ENCODE measurements around the gene ZNF544.
"Not testable (repeated sequence)": the region's sequence is repeated elsewhere in the genome, so short reads cannot be mapped to it uniquely, and the experiment has no call there.

ZNF544 gene

GRCh38 chr19:58258259-58258658, 29.5 kb downstream of the ZNF544 start:
- not testable (repeated sequence) for DNase-seq

DNA sequence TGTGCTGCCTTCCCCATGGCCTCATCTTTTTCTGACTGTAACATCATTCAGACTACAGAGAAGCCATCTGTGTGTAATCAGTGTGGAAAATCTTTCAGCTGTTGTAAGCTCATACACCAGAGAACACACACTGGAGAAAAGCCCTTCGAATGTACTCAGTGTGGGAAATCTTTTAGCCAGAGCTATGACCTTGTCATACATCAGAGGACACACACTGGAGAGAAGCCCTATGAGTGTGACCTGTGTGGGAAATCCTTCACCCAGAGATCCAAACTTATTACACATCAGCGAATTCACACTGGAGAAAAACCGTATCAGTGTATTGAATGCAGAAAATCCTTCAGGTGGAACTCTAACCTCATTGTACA, 32.9 kb downstream of the ZNF544 start:
- DNase-seq, result no peak

DNA sequence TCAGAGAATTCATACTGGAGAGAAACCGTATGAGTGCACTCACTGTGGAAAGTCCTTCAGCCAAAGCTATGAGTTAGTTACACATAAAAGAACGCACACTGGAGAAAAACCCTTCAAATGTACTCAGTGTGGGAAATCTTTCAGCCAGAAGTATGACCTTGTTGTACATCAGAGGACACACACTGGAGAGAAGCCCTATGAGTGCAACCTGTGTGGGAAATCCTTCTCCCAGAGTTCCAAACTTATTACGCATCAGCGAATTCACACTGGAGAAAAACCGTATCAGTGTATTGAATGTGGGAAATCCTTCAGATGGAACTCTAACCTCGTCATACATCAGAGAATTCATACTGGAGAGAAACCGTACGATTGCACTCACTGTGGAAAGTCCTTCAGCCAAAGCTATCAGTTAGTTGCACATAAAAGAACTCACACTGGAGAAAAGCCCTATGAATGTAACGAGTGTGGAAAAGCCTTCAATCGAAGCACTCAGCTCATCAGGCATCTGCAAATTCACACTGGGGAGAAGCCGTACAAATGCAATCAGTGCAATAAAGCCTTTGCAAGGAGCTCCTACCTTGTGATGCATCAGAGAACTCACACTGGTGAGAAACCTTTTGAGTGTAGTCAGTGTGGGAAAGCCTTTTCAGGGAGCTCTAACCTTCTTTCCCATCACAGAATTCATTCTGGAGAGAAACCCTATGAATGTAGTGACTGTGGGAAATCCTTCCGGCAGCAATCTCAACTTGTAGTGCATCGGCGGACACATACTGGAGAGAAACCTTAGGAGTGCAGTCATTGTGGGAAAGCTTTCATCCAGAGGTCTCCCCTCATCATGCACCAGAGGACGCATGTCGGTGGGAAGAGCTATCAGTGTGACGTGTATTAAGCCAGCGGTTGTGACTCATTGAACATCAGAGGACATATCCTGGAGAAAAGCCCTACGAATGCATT, 33.5 kb downstream of the ZNF544 start:
- no peak for DNase-seq

DNA sequence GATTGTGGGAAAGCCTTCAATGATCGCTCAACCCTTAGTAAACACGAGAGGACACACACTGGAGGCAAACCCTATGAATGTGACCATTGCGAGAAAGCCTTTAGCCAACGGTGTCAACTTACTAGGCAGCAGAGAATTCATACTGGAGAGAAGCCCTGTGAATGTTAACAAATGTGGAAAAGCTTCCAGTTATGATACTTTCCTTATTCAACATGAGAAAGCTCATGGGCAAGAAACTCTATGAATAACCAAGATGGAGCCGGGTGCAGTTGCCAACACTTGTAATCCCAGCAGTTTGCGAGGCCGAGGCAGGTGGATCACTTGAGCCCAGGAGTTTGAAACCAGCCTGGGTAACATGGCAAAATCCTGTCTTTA, 34.2 kb downstream of the ZNF544 start:
- DNase-seq, result no peak

DNA sequence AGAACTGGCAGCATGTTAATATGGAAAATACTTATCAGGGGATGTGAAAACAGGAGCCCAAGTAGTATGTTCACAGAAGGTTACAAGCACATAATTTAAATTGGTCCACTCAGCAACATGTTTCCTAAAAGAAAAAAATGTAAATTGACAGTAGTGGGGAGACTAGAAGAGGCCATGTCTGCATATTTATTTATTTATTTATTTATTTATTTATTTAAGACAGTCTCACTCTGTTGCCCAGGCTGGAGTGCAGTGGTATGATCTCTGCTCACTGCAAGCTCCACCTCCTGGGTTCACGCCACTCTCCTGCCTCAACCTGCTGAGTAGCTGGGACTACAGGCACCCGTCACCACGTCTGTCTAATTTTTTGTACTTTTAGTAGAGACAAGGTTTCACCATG, 36.4 kb downstream of the ZNF544 start:
- DNase-seq, result no peak

DNA sequence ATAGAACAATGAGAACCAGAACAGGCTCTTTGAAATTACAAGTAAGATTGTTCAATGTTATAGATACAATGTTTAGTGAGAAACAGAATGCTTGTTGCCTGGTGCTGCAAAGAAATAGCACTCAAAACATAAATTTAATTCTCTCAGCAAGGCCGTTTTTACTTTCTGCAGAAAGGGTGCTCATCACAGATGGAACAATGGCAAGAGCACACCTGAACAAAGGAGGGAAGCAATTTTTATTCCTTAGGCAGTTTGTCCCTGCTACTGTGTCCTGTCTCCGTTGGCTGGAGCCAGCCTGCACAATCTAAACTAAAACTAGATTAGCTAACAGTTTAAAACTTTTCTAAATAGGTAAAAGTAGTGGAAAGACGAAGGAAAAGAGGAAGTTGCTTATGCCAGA, 39.6 kb downstream of the ZNF544 start:
- no peak for DNase-seq

DNA sequence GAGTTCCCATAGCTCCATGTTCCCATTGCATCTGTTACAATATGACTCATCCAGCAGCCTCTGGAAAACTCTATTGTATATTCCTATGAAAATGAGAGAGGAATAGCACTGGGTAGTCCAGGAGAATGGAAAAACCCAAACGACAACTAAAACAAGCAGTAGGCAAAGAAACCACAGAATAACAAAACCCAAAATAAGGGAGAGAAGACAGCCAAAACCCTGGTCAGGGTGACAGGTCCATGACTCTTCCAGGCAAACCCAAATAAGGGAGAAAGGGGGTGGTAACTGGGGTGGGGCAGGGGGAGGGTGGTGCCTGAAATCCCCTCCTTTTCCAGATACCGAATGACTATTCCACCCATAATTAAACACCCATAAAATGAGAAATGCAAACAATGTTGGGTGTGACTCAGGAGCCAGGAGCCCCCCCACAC, 46.1 kb downstream of the ZNF544 start:
- no peak for DNase-seq

- DNase-seq, result no peak
These were observed 46.9 kb downstream of the ZNF544 start for GRCh38 chr19:58275564-58275963.

DNA sequence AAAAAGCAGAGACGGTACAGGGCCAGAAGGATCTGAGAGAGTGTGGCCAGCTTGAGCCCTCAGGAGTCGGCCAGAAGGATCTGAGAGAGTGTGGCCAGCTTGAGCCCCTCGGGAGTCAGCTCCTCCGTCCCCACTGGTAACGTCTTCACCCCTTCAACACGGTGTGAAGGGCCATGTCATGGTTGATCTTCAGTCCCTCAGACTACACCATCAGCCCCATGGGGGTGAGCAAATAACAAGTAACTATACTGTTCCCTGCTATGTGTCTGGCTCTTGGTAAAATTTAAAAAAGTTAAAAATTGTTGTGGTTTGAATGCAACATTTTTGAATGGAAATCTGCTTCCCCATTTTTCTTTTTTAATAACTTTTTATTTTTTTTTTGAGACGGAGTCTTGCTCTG, 48.5 kb downstream of the ZNF544 start:
- no peak for DNase-seq

- DNase-seq, result no peak
These were observed 49.2 kb downstream of the ZNF544 start for GRCh38 chr19:58277748-58278540.

- peak; percentile 99 for DNase-seq
These were observed 49.9 kb downstream of the ZNF544 start, which contains the start of gene ZNF8 for GRCh38 chr19:58278541-58279041. Gene ZNF8 (plus strand): TSS chr19:58278955. CDS start chr19:58279082, 127 bp downstream.

- peak; percentile 54 for DNase-seq
These were observed 50.6 kb downstream of the ZNF544 start for GRCh38 chr19:58279042-58279924.

- DNase-seq, result no peak
These were observed 51.2 kb downstream of the ZNF544 start for GRCh38 chr19:58279925-58280316.

DNA sequence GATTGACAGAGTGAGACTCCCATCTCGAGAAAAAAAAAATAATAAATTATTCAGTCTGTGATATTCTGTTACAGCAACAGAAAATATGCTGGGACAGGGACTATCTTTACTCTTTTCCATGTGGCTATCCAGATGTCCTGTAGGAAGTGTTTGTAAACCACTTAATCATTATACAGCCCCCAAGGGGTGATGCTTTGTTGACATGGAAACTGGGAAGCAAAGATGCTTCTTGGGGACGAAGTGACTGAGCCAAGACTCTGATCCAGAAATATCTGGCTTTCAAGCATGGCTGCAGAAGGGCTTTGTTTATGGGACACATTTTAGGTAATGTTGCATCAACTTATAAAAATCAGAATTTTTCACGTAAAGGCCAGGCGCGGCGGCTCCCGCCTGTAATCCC, 55.5 kb downstream of the ZNF544 start:
- no peak for DNase-seq

DNA sequence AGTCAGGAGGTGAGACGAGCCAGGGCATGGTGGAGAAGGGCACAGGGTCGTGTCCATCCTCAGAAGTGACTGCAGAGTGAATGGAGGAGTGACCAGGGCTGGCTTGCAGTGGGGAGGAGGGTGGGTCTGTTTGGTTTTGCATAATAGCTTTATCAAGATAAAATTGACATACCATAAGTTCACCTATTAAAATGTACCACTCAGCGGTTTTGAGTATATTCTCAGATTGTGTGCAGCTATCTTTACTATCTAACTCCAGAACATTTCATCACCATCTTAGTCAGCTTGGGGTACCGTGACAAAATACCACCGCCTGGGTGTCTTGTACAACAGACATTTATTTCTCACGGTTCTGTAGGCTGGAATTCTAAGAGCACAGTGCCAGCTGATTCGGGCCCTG, 63.2 kb downstream of the ZNF544 start:
- no peak for DNase-seq

DNA sequence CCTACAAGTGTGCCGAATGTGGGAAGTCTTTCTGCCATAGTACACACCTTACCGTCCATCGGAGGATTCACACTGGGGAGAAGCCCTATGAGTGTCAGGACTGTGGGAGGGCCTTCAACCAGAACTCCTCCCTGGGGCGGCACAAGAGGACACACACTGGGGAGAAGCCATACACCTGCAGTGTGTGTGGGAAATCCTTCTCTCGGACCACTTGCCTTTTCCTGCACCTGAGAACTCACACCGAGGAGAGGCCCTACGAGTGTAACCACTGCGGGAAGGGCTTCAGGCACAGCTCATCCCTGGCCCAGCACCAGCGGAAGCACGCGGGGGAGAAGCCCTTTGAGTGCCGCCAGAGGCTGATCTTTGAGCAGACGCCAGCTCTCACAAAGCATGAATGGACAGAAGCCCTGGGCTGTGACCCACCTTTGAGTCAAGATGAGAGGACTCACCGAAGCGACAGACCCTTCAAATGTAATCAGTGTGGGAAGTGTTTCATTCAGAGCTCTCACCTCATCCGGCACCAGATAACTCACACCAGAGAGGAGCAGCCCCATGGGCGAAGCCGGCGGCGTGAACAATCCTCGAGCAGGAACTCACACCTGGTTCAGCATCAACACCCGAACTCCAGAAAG, 66.1 kb downstream of the ZNF544 start:
- no peak for DNase-seq

- no peak for DNase-seq
These were observed 67.4 kb downstream of the ZNF544 start for GRCh38 chr19:58296104-58296503.

- DNase-seq, result no peak
These were observed 71.9 kb downstream of the ZNF544 start for GRCh38 chr19:58300620-58301019.

- DNase-seq, result no peak
These were observed 75.5 kb downstream of the ZNF544 start for GRCh38 chr19:58304255-58304654.

GRCh38 chr19:58304748-58305064, 76.0 kb downstream of the ZNF544 start:
- no peak for DNase-seq

- DNase-seq, result peak; percentile 98
These were observed 76.6 kb downstream of the ZNF544 start, which contains the start of gene ERVK3-1 for GRCh38 chr19:58305065-58305931. Gene ERVK3-1 (plus strand): TSS chr19:58305377. CDS start chr19:58312169, 6,792 bp downstream.

Data from activated CD4-positive, alpha-beta T cell treated with anti-CD3 and anti-CD28 coated beads, Interleukin-10, Interleukin-2, amounts not matched to agents 100 ng/mL and 50 ng/mL, durations not matched to agents 16 hours and 8 hours (primary cell).